HG02884 (cell line): Measurements from ENCODE around the gene MMP13.
"Not testable (repeated sequence)": the region's sequence is repeated elsewhere in the genome, so short reads cannot be mapped to it uniquely, and the experiment has no call there.

Experiments used
- ATAC-seq: cut with Tn5 transposase; IDR thresholded peaks from one replicate; pipeline ENCODE4 v1.9.1; 2021; ENCODE audit warnings: mild to moderate bottlenecking, moderate library complexity; ENCODE audit not compliant: unreplicated experiment

The MMP13 gene

DNA sequence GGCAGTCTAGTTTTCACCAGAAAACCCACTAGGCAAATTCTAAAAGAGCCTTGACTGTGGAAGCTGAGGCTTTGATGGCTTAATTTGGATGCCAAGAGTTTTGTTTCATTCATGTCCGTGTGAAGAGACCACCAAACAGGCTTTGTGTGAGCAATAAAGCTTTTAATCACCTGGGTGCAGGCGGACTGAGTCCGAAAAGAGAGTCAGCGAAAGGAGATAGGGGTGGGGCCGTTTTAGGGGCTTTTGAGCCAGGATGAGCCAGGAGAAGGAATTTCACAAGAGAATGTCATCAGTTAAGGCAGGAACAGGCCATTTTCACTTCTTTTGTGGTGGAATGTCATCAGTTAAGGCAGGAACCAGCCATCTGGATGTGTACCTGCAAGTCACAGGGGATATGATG, 51.6 kb downstream of the MMP13 start:
- not testable (repeated sequence) for ATAC-seq

GRCh38 chr11:102900346-102900745, 55.2 kb downstream of the MMP13 start:
- ATAC-seq: no peak
